HG03571 (cell line): ENCODE measurements around the gene POLR3B.
A peak's percentile ranks its signal among the peaks of the same experiment; 100 is the strongest.
"Not testable (repeated sequence)": the region's sequence is repeated elsewhere in the genome, so short reads cannot be mapped to it uniquely, and the experiment has no call there.

Experiments used
- ATAC-seq: cut with Tn5 transposase; IDR thresholded peaks from one replicate; pipeline ENCODE4 v1.9.1; 2021; ENCODE audit not compliant: unreplicated experiment

POLR3B gene

GRCh38 chr12:106357549-106358395, at the start of gene POLR3B:
POLR3B (plus strand) TSS chr12:106357748; CDS start chr12:106357880, 132 bp downstream.
- peak; percentile 92 for ATAC-seq

DNA sequence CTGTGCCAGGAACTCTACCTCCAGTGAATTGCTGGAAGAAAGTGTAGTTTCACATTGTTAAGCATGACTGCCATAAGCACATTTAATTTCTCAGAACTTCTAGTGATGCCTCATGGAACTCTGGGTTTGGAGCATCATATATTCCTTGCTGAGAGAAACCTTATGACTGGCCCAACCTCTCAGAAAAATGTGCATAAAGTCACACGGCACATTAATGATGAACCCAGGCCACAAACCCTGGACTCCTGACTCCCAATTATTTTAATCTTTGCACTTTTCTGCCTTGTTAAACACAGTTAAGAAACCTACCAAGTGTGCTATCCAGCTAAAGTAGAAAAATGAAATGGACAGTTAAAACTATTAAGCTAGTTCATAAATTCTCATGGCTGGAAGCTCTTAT, 49.4 kb upstream of the POLR3B start:
- ATAC-seq = no peak

- ATAC-seq = no peak
Measured at GRCh38 chr12:106308611-106309010, 48.9 kb upstream of the POLR3B start.

GRCh38 chr12:106309671-106310505, 47.7 kb upstream of the POLR3B start:
- no peak for ATAC-seq

- no peak for ATAC-seq
Measured at GRCh38 chr12:106310687-106311086, 46.9 kb upstream of the POLR3B start.

DNA sequence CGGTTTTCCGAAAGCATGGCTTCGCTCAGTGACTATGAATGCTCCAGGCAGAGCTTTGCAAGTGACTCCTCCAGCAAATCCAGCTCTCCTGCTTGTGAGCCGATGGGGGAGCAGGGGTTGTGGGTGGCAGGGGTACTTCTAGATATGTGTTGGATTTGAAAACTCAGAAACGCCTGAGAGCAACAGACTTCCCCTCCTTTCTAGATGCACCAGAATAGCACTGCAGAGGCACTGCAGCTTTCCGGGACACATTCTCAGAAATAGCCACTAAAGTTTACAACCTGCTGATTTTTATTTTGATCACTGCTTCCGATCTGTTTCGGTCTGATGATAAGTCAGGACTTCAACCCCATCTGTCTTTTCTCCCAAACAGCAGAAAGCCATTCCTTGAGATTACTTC, 46.4 kb upstream of the POLR3B start:
- no peak for ATAC-seq

DNA sequence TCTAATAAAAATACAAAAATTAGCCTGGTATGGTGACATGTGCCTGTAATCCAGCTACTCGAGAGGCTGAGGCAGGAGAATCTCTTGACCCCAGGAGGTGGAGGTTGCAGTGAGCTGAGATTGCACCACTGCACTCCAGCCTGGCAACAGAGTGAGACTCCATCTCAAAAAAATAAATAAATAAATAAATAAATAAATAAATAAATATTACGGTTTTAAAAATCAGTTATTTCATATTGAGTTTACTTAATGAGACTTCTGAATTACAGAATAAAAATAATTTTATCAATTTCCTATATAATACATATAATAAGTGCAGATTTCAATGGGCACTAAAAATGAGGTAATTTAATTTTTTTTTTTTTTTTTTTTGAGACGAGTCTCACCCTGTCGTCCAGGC, 44.1 kb upstream of the POLR3B start:
- not testable (repeated sequence) for ATAC-seq

DNA sequence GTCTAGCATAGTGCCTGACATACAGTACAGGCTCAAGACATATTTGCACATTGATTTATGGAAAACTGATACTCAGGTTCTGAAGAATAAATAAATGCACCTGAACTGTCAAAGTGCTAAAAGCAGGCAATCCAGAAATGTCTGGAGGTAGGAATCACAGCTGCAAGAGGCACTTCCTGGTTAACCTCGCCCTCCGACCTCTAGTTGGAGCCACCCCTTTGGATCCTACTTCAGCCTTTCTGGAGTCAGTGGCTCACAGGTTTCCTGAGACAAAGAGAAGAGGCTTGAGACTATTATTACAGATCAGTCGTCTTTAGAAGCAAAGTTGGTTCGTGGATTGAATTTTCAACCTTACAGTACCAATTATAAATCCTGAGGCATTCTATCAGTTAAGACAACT, 42.0 kb upstream of the POLR3B start:
- no peak for ATAC-seq

GRCh38 chr12:106317406-106318082, 40.0 kb upstream of the POLR3B start:
- ATAC-seq = no peak

GRCh38 chr12:106321139-106321850, 36.3 kb upstream of the POLR3B start:
- ATAC-seq = no peak

DNA sequence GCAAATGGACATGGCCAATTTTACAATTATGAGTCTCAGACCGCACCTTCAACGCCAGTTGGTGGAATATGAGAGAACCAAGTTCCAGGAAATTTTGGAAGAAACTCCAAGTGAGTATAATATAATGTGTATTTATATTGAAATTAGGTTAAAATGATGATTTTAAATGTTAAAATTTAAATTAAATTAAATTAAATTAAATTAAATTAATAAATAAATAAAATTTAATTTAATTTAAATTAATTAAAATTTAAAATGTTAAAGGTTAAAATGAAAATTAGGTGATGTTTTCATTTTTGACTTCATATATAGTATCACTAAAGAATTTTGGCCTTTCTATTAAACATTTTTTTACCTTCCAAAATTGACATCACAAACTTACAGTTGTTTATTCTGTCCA, 34.0 kb upstream of the POLR3B start:
- no peak for ATAC-seq

- no peak for ATAC-seq
Measured at GRCh38 chr12:106327309-106327869, 30.2 kb upstream of the POLR3B start.

DNA sequence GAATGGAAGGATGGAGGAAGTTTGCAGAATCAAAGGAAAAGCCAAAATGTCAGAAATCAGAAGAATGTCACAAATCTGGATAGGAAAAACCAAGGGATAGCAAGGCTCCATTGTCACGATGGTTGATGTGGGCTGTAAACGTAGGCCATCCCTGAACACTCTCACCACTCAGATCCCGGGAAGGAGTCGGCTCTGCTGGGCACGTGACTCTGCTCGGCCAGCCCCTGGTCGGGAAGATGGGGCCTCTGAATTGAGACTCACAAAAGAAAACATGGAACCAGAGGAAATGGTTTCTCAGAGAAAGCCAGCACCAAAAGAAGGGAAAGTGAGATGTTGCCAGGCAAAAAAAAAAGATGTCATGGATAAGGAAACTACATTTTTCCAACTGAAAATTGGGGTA, 28.8 kb upstream of the POLR3B start:
- no peak for ATAC-seq

- no peak for ATAC-seq
Measured at GRCh38 chr12:106329231-106329982, 28.1 kb upstream of the POLR3B start.

GRCh38 chr12:106331599-106331998, 25.9 kb upstream of the POLR3B start:
- ATAC-seq = no peak

DNA sequence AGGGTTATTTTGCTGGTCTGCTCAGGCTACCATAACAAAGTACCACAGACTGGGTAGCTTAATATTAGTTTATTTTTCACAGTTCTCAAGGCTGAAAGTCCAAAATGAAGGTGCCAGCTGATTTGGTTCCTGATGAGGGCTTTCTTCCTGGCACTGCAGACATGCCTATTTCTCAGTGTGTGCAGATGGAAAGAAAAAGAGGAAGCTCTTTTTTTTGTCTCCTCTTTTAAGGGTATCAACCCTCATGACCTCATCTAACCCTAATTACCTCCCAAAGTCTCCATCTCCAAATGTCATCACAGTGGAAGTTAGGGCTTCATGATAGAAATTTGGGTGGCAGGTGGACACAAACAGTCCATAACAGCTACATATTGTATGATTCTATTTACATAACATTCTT, 25.0 kb upstream of the POLR3B start:
- ATAC-seq = no peak

DNA sequence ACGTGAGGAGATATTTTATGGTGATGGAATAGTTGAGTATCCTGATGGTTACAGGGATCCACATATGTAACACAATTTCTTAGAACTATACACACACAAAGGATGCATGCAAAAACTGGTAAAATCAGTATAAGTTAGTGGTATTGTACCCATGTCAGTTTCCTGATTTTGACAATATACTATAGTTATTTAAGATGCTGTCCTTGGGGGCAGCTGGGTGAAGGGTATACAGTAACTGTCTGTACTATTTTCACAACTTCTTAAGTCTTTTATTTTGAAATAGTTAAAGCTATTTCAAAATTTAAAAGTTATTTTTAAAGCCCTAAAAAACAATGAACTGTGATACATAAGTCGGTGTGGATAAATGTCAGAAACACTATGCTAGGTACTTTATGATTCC, 24.5 kb upstream of the POLR3B start:
- ATAC-seq = no peak

GRCh38 chr12:106333756-106334155, 23.8 kb upstream of the POLR3B start:
- no peak for ATAC-seq

DNA sequence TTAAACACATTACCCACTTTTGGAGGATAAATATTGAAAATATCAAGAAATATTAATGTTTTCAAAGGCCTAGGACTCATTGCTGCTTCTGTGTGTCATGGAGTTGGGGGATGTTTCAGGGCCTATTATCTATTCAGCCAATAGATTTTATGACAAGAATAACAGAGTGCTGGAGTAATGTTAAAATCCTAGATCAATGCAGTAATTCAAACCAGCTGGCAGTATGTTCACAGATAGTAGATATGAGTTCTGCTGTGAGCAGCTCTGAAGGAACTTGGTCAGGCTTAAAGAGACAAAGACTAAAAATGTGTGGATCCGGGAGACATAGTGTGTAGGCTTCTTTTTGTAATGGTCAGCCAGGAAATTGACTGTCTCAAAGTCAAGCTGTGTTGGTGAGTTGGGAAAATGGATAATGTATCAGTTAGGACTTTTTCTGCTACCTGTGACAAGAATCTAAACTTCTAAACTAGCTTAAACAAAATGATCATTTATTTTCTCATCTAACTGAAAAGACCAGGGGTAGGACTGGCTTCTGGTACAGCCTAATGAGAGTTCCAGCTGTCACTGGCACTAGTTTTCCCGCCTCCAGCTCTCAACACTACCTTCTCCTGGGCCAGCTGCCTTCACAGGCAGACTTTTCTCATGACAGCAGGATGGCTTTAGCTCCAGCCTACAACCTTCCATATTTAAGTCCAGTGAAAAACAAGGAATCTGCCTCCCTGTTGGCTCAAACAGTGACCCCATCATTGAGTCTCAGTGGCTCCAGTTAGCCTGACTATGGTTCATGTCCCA, 16.3 kb upstream of the POLR3B start:
- ATAC-seq = no peak
